Neural crest cell (in vitro differentiated cells): ENCODE measurements around the gene PPIG. TPM values are rescaled to one million over a fixed set of nuclear protein-coding genes. Genes with fewer than 3 reads are reported as not detected.
"Not testable (repeated sequence)": the region's sequence is repeated elsewhere in the genome, so short reads cannot be mapped to it uniquely, and the experiment has no call there.

Source experiments
- DNase-seq: peaks from one replicate; pipeline ENCODE4 v3.0.0; 2021; ENCODE audit warnings: low read depth, mixed read lengths, low spot score
- H3K27ac Mint-ChIP-seq: one replicate; pipeline ENCODE4 v1.8.0; 2021; ENCODE audit warnings: mild to moderate bottlenecking, mixed read lengths; ENCODE audit not compliant: unreplicated experiment
- H3K27me3 Mint-ChIP-seq: 2 replicates; pipeline ENCODE4 v1.8.0; 2021; ENCODE audit warnings: low read depth, mild to moderate bottlenecking, mixed read lengths
- H3K36me3 Mint-ChIP-seq: 2 replicates; pipeline ENCODE4 v1.8.0; 2021; ENCODE audit warnings: low read depth, mild to moderate bottlenecking, mixed read lengths
- H3K4me1 Mint-ChIP-seq: 2 replicates; pipeline ENCODE4 v1.8.0; 2021; ENCODE audit warnings: mixed read lengths
- H3K4me3 Mint-ChIP-seq: one replicate; pipeline ENCODE4 v1.8.0; 2021; ENCODE audit warnings: mild to moderate bottlenecking, mixed read lengths
- H3K9me3 Mint-ChIP-seq: 2 replicates; pipeline ENCODE4 v1.8.0; 2021; ENCODE audit warnings: mixed read lengths
- total RNA-seq: library from RNA; stranded (reverse); gene quantifications from 2 replicates; pipeline ENCODE4 v1.2.1, GENCODE V29; 2021
- TF ChIP-seq, protein P1 (sequence below): fragments of 200-600 bp; sonication (generic); conservative IDR thresholded peaks from 2 replicates; pipeline ENCODE4 v1.5.0; 2021; ENCODE audit warnings: antibody characterized with exemption, mild to moderate bottlenecking

PPIG gene
- total RNA-seq, 1 donor from 2014 or later: 70.0 TPM

DNA sequence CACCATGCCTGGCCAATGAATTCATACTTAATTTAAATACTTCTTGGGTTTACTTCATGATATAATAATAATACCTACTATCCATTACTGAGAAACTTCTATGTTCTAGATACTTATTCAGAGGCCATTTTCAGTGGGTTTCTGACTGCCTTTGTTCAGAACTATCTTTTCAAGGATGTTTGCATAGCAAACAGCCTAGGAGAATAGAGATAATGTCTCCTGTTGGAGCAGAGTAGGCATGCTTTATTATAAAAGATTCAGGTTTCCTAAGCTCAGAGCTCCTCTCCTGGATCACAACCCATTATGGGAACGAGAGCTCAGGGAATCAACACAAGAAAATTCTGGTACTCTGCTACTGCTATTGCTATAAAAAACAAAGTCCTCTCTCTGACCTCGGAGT, 21.6 kb upstream of the PPIG start:
- no peak overlapping the region for H3K27ac Mint-ChIP-seq
- peak overlapping the region; percentile 51 for H3K4me3 Mint-ChIP-seq
- no peak for DNase-seq
- TF ChIP-seq, protein P1, sequence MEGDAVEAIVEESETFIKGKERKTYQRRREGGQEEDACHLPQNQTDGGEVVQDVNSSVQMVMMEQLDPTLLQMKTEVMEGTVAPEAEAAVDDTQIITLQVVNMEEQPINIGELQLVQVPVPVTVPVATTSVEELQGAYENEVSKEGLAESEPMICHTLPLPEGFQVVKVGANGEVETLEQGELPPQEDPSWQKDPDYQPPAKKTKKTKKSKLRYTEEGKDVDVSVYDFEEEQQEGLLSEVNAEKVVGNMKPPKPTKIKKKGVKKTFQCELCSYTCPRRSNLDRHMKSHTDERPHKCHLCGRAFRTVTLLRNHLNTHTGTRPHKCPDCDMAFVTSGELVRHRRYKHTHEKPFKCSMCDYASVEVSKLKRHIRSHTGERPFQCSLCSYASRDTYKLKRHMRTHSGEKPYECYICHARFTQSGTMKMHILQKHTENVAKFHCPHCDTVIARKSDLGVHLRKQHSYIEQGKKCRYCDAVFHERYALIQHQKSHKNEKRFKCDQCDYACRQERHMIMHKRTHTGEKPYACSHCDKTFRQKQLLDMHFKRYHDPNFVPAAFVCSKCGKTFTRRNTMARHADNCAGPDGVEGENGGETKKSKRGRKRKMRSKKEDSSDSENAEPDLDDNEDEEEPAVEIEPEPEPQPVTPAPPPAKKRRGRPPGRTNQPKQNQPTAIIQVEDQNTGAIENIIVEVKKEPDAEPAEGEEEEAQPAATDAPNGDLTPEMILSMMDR: no peak
- H3K9me3 Mint-ChIP-seq: peaks cover 4% of the 10 kb centered on the region
- no peaks in the 10 kb centered on the region for H3K4me1 Mint-ChIP-seq
- peaks cover 5% of the 10 kb centered on the region for H3K27me3 Mint-ChIP-seq
- peaks cover 24% of the 10 kb centered on the region for H3K36me3 Mint-ChIP-seq

DNA sequence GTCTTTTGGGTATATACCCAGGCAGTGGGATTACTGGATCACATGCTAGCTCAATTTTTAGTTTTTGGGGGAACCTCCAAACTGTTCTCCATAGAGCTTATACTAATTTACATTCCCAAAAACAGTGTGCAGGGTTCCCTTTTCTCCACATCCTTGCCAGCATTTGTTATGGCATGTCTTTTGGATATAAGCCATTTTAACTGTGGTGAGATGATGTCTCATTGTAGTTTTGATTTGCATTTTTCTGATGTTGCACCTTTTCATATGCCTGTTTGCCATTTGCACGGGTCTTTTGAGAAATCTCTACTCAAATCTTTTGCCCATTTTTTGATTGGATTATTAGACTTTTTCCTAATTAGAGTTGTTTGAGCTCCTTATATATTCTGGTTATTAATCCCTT, 18.5 kb upstream of the PPIG start:
- Mint-ChIP-seq H3K36me3 (peaks cover 24% of the 10 kb centered on the region), H3K9me3 (peaks cover 4% of the 10 kb centered on the region), H3K27ac (no peak overlapping the region), H3K4me1 (peaks cover 8% of the 10 kb centered on the region), H3K27me3 (peaks cover 5% of the 10 kb centered on the region), H3K4me3 (no peak overlapping the region)
- TF ChIP-seq, protein P1: no peak
- no peak for DNase-seq

DNA sequence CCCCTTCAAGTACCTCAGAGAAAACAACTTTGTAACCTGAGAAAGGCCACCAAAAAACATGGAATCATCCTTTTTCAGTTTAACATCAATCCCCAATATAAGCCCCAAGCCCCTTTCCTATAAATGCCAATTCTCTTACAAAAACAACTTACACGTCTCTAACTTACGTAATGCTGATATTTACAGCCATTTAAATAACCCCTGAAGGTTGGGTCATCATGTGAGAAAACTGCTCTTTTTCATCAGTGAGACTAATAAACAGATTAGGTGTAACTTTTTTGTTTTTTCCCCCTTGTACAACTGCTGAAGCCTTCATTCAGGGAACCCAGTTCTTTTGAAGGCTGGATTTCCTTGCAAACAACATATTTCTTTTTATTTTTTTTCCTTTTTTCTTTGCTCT, 14.2 kb upstream of the PPIG start:
- DNase-seq: no peak
- Mint-ChIP-seq H3K36me3 (peaks cover 8% of the 10 kb centered on the region), H3K9me3 (no peaks in the 10 kb centered on the region), H3K27ac (no peak overlapping the region), H3K27me3 (peaks cover 3% of the 10 kb centered on the region), H3K4me3 (no peak overlapping the region), H3K4me1 (peaks cover 30% of the 10 kb centered on the region)
- TF ChIP-seq, protein P1: no peak

GRCh38 chr2:169570752-169571151, 13.4 kb upstream of the PPIG start:
- H3K9me3 Mint-ChIP-seq, H3K27ac Mint-ChIP-seq, DNase-seq, H3K36me3 Mint-ChIP-seq, H3K4me3 Mint-ChIP-seq, H3K27me3 Mint-ChIP-seq: not testable (repeated sequence)
- peaks cover 30% of the 10 kb centered on the region for H3K4me1 Mint-ChIP-seq

GRCh38 chr2:169571571-169571970, 12.6 kb upstream of the PPIG start:
- Mint-ChIP-seq H3K27me3 (peaks cover 4% of the 10 kb centered on the region), H3K4me3 (no peak overlapping the region), H3K9me3 (no peaks in the 10 kb centered on the region), H3K36me3 (no peaks in the 10 kb centered on the region), H3K27ac (no peak overlapping the region), H3K4me1 (peaks cover 30% of the 10 kb centered on the region)
- TF ChIP-seq, protein P1: no peak
- no peak for DNase-seq

DNA sequence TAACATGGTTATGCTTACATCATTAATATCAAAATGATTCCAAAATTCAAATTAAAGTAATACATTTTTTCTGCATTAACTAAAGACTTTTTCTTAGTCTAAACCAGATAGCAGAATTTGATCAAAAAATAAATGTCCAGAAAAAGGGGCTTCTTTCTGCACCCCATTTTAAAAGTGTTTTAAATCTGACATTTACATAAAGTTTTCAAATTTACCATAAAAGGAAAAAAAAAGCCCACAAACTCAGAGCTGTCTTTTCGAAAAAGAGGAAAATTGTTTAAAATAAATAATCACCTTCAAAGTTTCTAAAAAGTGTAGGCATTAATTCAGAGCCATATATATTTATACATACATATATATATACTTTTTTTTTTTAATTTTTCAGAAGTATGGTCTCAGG, 12.0 kb upstream of the PPIG start:
- H3K9me3 Mint-ChIP-seq: no peaks in the 10 kb centered on the region
- peaks cover 30% of the 10 kb centered on the region for H3K4me1 Mint-ChIP-seq
- no peak for DNase-seq
- H3K36me3 Mint-ChIP-seq: no peaks in the 10 kb centered on the region
- H3K27ac Mint-ChIP-seq: no peak overlapping the region
- no peak overlapping the region for H3K4me3 Mint-ChIP-seq
- peaks cover 5% of the 10 kb centered on the region for H3K27me3 Mint-ChIP-seq
- TF ChIP-seq, protein P1: no peak
